ENCODE measurements around the gene SMAGP. TPM values are rescaled to one million over a fixed set of nuclear protein-coding genes. Genes with fewer than 3 reads are reported as not detected.

Gene SMAGP
- total RNA-seq, 4 donors from 2014 or later = 3.0 to 10.5 (median 4.8) TPM

GRCh38 chr12:51210690-51211395 is 59.4 kb downstream of the SMAGP start:
- Histone ChIP-seq H3K27me3 (no peaks in the 10 kb centered on the region), H3K4me1 (peaks cover 6 to 10% of the 10 kb centered on the region in 2 donors), H3K27ac (no peak overlapping the region), H3K36me3 (no peaks in the 10 kb centered on the region), H3K4me3 (replicated peaks in 1 of 3) (no peak overlapping the region), H3K9me3 (no peaks in the 10 kb centered on the region)
- intact Hi-C loops (cut with DNase I) = no loop called here
- DNase-seq = no peak
- TF ChIP-seq CTCF (IDR thresholded peaks at IDR 0.05) = no peak
- TF ChIP-seq POLR2A (IDR thresholded peaks at IDR 0.05) = no peak
- WGBS, 2 donors = 75 to 77% methylated on average over 2 of the region's 2 CpGs

GRCh38 chr12:51209259-51209658 is 61.0 kb downstream of the SMAGP start:
- Histone ChIP-seq H3K4me1 (peaks cover 6 to 15% of the 10 kb centered on the region in 2 donors), H3K27ac (no peak overlapping the region), H3K4me3 (replicated peaks in 1 of 3) (no peak overlapping the region), H3K27me3 (no peaks in the 10 kb centered on the region), H3K36me3 (no peaks in the 10 kb centered on the region), H3K9me3 (no peaks in the 10 kb centered on the region)
- intact Hi-C loops (cut with DNase I) = no loop called here
- TF ChIP-seq POLR2A (IDR thresholded peaks at IDR 0.05) = no peak
- TF ChIP-seq CTCF (IDR thresholded peaks at IDR 0.05) = no peak
- 97% methylated on average over 2 of the region's 2 CpGs for WGBS, 2 donors
- no peak for DNase-seq

- peaks cover 6 to 17% of the 10 kb centered on the region in 2 donors for H3K4me1 ChIP-seq
- intact Hi-C loops (cut with DNase I) = no loop called here
- no peak overlapping the region for H3K27ac ChIP-seq
- H3K27me3 ChIP-seq = no peaks in the 10 kb centered on the region
- no peaks in the 10 kb centered on the region for H3K9me3 ChIP-seq
- WGBS, 2 donors = 94 to 96% methylated on average over 7 of the region's 7 CpGs
- TF ChIP-seq CTCF (IDR thresholded peaks at IDR 0.05) = no peak
- no peak for TF ChIP-seq POLR2A (IDR thresholded peaks at IDR 0.05)
- H3K36me3 ChIP-seq = no peaks in the 10 kb centered on the region
- DNase-seq = no peak
- no peak overlapping the region for H3K4me3 ChIP-seq (replicated peaks in 1 of 3)
Observed at GRCh38 chr12:51208016-51208660, 62.1 kb downstream of the SMAGP start.

- Histone ChIP-seq H3K27ac (peak overlapping the region in 1 of 3 donors; percentile 56), H3K9me3 (no peaks in the 10 kb centered on the region), H3K4me3 (replicated peaks in 1 of 3) (no peak overlapping the region), H3K4me1 (peaks cover 6 to 17% of the 10 kb centered on the region in 2 donors), H3K36me3 (no peaks in the 10 kb centered on the region), H3K27me3 (no peaks in the 10 kb centered on the region)
- intact Hi-C loops (cut with DNase I) = no loop called here
- WGBS, 2 donors = 36 to 59% methylated on average over 6 of the region's 6 CpGs
- peak; percentile 74 to 79 for DNase-seq
- no peak for TF ChIP-seq POLR2A (IDR thresholded peaks at IDR 0.05)
- no peak for TF ChIP-seq CTCF (IDR thresholded peaks at IDR 0.05)
Observed at GRCh38 chr12:51205350-51205749, 64.9 kb downstream of the SMAGP start.

GRCh38 chr12:51202718-51203117 is 67.5 kb downstream of the SMAGP start:
- peaks cover 13 to 23% of the 10 kb centered on the region in 2 donors for H3K4me1 ChIP-seq
- intact Hi-C loops (cut with DNase I) = no loop called here
- no peaks in the 10 kb centered on the region for H3K36me3 ChIP-seq
- DNase-seq = no peak
- WGBS, 2 donors = 87 to 94% methylated on average over 5 of the region's 5 CpGs
- H3K9me3 ChIP-seq = no peaks in the 10 kb centered on the region
- no peak overlapping the region for H3K27ac ChIP-seq
- H3K4me3 ChIP-seq (replicated peaks in 1 of 3) = no peak overlapping the region
- TF ChIP-seq CTCF (IDR thresholded peaks at IDR 0.05) (no peak), POLR2A (IDR thresholded peaks at IDR 0.05) (no peak)
- no peaks in the 10 kb centered on the region for H3K27me3 ChIP-seq

Measured in thyroid gland (tissue), 4 donors.